Fibroblast of lung (primary cell): ENCODE measurements around the gene PLAAT3. TPM values are rescaled to one million over a fixed set of nuclear protein-coding genes. Genes with fewer than 3 reads are reported as not detected.

Experiments
- DNase-seq, 2 donors: peaks; one replicate each; pipeline versions ENCODE4 v3.0.0 to v3.0.0-alpha.2; 2010; ENCODE audit warnings: low read depth in 2 of 2
- H2AFZ ChIP-seq: 2 replicates; pipeline ENCODE4 v1.5.1; 2012; ENCODE audit warnings: low read length, control low read depth, inconsistent platforms
- H3K27ac ChIP-seq: 2 replicates; pipeline ENCODE4 v1.5.1; 2011; ENCODE audit warnings: low read length, control low read depth; ENCODE audit not compliant: insufficient read depth
- H3K27me3 ChIP-seq: 2 replicates; pipeline ENCODE4 v1.5.1; 2011; ENCODE audit warnings: mild to moderate bottlenecking, low read length; ENCODE audit not compliant: control insufficient read depth, insufficient read depth
- H3K36me3 ChIP-seq: 2 replicates; pipeline ENCODE4 v1.5.1; 2011; ENCODE audit warnings: low read length; ENCODE audit not compliant: control insufficient read depth, insufficient read depth
- H3K4me1 ChIP-seq: 2 replicates; pipeline ENCODE4 v1.5.1; 2011; ENCODE audit warnings: low read length; ENCODE audit not compliant: control insufficient read depth, insufficient read depth; ENCODE audit errors: extremely low read depth
- H3K4me2 ChIP-seq: 2 replicates; pipeline ENCODE4 v1.5.1; 2011; ENCODE audit warnings: low read length, control low read depth; ENCODE audit not compliant: insufficient read depth; ENCODE audit errors: extremely low read depth
- H3K4me3 ChIP-seq, 4 experiments: fragments of 200-600 bp in 1 of 4; sonication (generic) in 1 of 4; replicated peaks in 1 of 4; 2 replicates each; pipeline ENCODE4 v1.5.1; 2011 to 2016; ENCODE audit warnings: low read length in 4 of 4, low read depth in 3 of 4, mild to moderate bottlenecking in 3 of 4, control low read depth in 2 of 4, inconsistent platforms in 1 of 4, mixed read lengths in 1 of 4; ENCODE audit not compliant: insufficient read depth in 1 of 4; ENCODE audit errors: control extremely low read depth in 1 of 4
- H3K79me2 ChIP-seq: 2 replicates; pipeline ENCODE4 v1.5.1; 2012; ENCODE audit warnings: mild to moderate bottlenecking, low read length, inconsistent platforms; ENCODE audit not compliant: control insufficient read depth, insufficient read depth
- H3K9ac ChIP-seq: 2 replicates; pipeline ENCODE4 v1.5.1; 2011; ENCODE audit warnings: mild to moderate bottlenecking, low read length, control low read depth; ENCODE audit not compliant: insufficient read depth
- H3K9me3 ChIP-seq: 2 replicates; pipeline ENCODE4 v1.5.1; 2012; ENCODE audit warnings: low read depth, low read length; ENCODE audit not compliant: control insufficient read depth, insufficient read depth
- H4K20me1 ChIP-seq: 2 replicates; pipeline ENCODE4 v1.5.1; 2011; ENCODE audit warnings: low read length; ENCODE audit not compliant: control insufficient read depth, insufficient read depth; ENCODE audit errors: extremely low read depth
- CTCF ChIP-seq, 2 donors: IDR thresholded peaks in 1 of 2; conservative IDR thresholded peaks in 1 of 2; 1 replicate in 1 of 2; 2 replicates in 1 of 2; pipeline ENCODE4 v1.5.1; 2011 to 2012; ENCODE audit warnings: low read length in 2 of 2, control low read depth in 1 of 2, inconsistent platforms in 1 of 2, low read depth in 1 of 2, mild to moderate bottlenecking in 1 of 2
- EZH2 ChIP-seq: IDR thresholded peaks from 2 replicates; pipeline ENCODE4 v1.5.1; 2012; ENCODE audit warnings: low read length, control low read depth, mild to moderate bottlenecking; ENCODE audit errors: missing control alignments
- polyA plus RNA-seq, 2 donors: library from polyadenylated mRNA; depleted of rRNA in 1 of 2; stranded (reverse) in 1 of 2; unstranded in 1 of 2; fragments of >200 nt; gene quantifications; 2 replicates each; pipeline ENCODE4 v1.2.1, GENCODE V29; 2011 to 2012; ENCODE audit warnings: missing spikeins in 1 of 2
- total RNA-seq: library from RNA; depleted of rRNA; stranded (reverse); fragments of >200 nt; gene quantifications from 2 replicates; pipeline ENCODE4 v1.2.1, GENCODE V29; 2014

Gene PLAAT3
- total and polyA plus RNA-seq, 2 donors (not counting 1 experiment from before 2014, with no cell fraction given), result 11.4 to 45.4 TPM

DNA sequence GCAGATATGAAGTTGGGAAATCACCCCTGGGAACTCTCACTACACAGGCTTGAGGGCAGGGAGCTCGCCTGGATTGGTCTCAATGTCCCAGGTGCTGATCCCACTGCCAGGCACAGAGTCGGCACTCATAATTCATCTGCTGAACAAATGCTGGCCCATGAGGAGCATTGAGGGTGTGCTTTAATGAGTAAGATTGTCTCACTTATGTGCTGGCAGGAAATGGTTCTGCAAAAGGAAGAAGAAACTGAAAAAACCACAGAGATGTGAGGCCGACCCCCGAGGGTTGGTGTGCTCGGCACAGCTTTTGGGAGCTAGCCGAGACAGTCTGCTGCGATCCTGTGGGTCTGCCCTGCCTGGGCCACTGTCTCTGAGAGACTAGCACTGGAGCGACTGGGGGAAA lies 60.5 kb downstream of the PLAAT3 start:
- Histone ChIP-seq H3K79me2 (no peaks in the 10 kb centered on the region), H4K20me1 (no peaks in the 10 kb centered on the region), H2AFZ (no peak overlapping the region), H3K36me3 (no peaks in the 10 kb centered on the region), H3K27me3 (no peaks in the 10 kb centered on the region), H3K9me3 (no peaks in the 10 kb centered on the region), H3K27ac (no peak overlapping the region), H3K4me2 (no peak overlapping the region), H3K4me1 (no peaks in the 10 kb centered on the region), H3K4me3 (no peak overlapping the region), H3K9ac (no peak overlapping the region)
- TF ChIP-seq EZH2 (no peak), CTCF (conservative IDR thresholded peaks at IDR 0.05 in 1 of 2, IDR thresholded peaks at IDR 0.05 in 1 of 2; ENCODE audit: low read depth in 1 of 2, low read length in 2 of 2) (no peak)
- peak in 1 of 2 donors; percentile 46 for DNase-seq

DNA sequence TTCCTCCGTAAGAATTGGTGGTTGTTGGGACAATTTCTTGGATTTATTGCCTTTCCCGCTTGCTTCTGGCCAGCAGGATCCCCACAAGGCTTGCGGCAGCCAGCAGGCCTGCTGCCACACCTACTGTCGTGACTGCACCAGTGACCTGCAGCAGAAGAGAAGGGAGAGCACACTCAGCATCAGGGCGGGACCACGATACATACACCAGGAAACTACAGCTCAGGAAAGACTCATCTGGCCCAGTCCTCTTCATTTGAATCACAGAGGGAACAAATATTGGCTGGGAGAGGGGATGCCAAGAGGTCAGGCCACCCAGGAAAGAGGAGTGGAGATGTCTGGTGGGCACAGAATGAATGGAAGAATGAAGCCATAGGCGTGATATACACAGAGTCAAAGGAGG lies 61.3 kb downstream of the PLAAT3 start:
- H3K9me3 ChIP-seq, result no peaks in the 10 kb centered on the region
- no peaks in the 10 kb centered on the region for H3K27me3 ChIP-seq
- DNase-seq, result no peak
- TF ChIP-seq CTCF (conservative IDR thresholded peaks at IDR 0.05 in 1 of 2, IDR thresholded peaks at IDR 0.05 in 1 of 2; ENCODE audit: low read depth in 1 of 2, low read length in 2 of 2), result no peak
- no peak for TF ChIP-seq EZH2
- no peaks in the 10 kb centered on the region for H3K79me2 ChIP-seq
- H3K4me1 ChIP-seq, result no peaks in the 10 kb centered on the region
- no peak overlapping the region for H3K4me3 ChIP-seq
- H2AFZ ChIP-seq, result no peak overlapping the region
- no peak overlapping the region for H3K4me2 ChIP-seq
- H4K20me1 ChIP-seq, result no peaks in the 10 kb centered on the region
- H3K36me3 ChIP-seq, result no peaks in the 10 kb centered on the region
- H3K9ac ChIP-seq, result no peak overlapping the region
- no peak overlapping the region for H3K27ac ChIP-seq

- Histone ChIP-seq H3K4me2 (no peak overlapping the region), H3K9me3 (no peaks in the 10 kb centered on the region), H4K20me1 (no peaks in the 10 kb centered on the region), H3K27me3 (no peaks in the 10 kb centered on the region), H3K36me3 (no peaks in the 10 kb centered on the region), H3K4me1 (no peaks in the 10 kb centered on the region), H3K9ac (no peak overlapping the region), H3K4me3 (no peak overlapping the region), H2AFZ (no peak overlapping the region), H3K79me2 (no peaks in the 10 kb centered on the region), H3K27ac (no peak overlapping the region)
- TF ChIP-seq EZH2 (no peak), CTCF (conservative IDR thresholded peaks at IDR 0.05 in 1 of 2, IDR thresholded peaks at IDR 0.05 in 1 of 2; ENCODE audit: low read depth in 1 of 2, low read length in 2 of 2) (no peak)
- no peak for DNase-seq
Measured at GRCh38 chr11:63551889-63552266, 62.4 kb downstream of the PLAAT3 start.
